Transverse colon (tissue), 4 donors: Measurements from ENCODE around the gene SERPINB1.

Source experiments
- CTCF ChIP-seq, 5 experiments: fragments of 200-600 bp in 3 of 5; fragments of 450-650 bp in 2 of 5; sonication (generic) in 3 of 5; IDR thresholded peaks; 1 replicate in 2 of 5; 2 replicates in 3 of 5; pipeline ENCODE4 v1.5.1; 2016 to 2017; ENCODE audit warnings: antibody characterized with exemption in 5 of 5, inconsistent platforms in 3 of 5, mild to moderate bottlenecking in 2 of 5, moderate library complexity in 1 of 5
- POLR2AphosphoS5 ChIP-seq, 3 donors: sonication (generic); formaldehyde crosslinking; IDR thresholded peaks; one replicate each; pipeline ENCODE4 v1.6.1; 2016; ENCODE audit warnings: antibody characterized with exemption in 3 of 3

DNA sequence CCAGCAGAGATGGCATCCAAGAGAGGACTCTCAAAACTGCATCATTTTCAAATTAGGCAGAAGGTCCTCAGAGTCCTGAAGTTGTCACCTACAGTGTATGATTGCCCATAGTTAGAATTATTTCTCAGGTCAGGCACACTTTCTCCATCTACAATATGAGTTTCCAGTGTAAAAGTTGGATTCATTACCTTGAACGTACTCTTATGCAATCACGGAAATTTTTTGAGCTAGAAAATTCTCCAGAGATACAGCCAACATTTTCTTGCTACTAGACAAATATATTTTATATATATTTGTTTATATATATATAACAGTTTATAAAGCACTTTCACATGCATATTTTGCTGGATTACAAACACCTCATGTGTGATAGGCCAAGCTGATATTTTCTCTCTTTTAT lies 29.4 kb upstream of the SERPINB1 start:
- no peak for TF ChIP-seq CTCF (IDR thresholded peaks at IDR 0.05)
- no peak for TF ChIP-seq POLR2AphosphoS5 (IDR thresholded peaks at IDR 0.05)
